ENCODE results near the gene CLCN5.

The CLCN5 gene

GRCh38 chrX:50103176-50103575 is 180.8 kb downstream of the CLCN5 start:
- ATAC-seq = no peak
- TF ChIP-seq RARB (CRISPR knock-in tag; IDR thresholded peaks at IDR 0.05) (no peak), ZC3H10 (CRISPR knock-in tag; IDR thresholded peaks at IDR 0.05) (no peak), OSR1 (CRISPR knock-in tag; IDR thresholded peaks at IDR 0.05) (no peak), ARNTL (CRISPR knock-in tag; IDR thresholded peaks at IDR 0.05; ENCODE audit: borderline replicate concordance, low read depth) (no peak), ESRRG (CRISPR knock-in tag; IDR thresholded peaks at IDR 0.05) (no peak), BACH2 (CRISPR knock-in tag; IDR thresholded peaks at IDR 0.05; ENCODE audit: borderline replicate concordance) (no peak), ZNF70 (CRISPR knock-in tag; IDR thresholded peaks at IDR 0.05) (no peak), ZFP30 (CRISPR knock-in tag; IDR thresholded peaks at IDR 0.05) (no peak), GLIS3 (CRISPR knock-in tag; IDR thresholded peaks at IDR 0.05) (no peak), ZNF8 (CRISPR knock-in tag; IDR thresholded peaks at IDR 0.05) (no peak), ZNF565 (CRISPR knock-in tag; conservative IDR thresholded peaks at IDR 0.05; ENCODE audit: low read depth) (no peak), SNAI2 (CRISPR knock-in tag; IDR thresholded peaks at IDR 0.05) (no peak), PPARA (CRISPR knock-in tag; IDR thresholded peaks at IDR 0.05; ENCODE audit: borderline replicate concordance) (no peak), ISL1 (CRISPR knock-in tag; IDR thresholded peaks at IDR 0.05) (no peak), CSRNP3 (CRISPR knock-in tag; IDR thresholded peaks at IDR 0.05) (no peak), CSDC2 (CRISPR knock-in tag; IDR thresholded peaks at IDR 0.05) (no peak), ZFP3 (CRISPR knock-in tag; IDR thresholded peaks at IDR 0.05) (no peak)
- TF ChIP-seq, protein P1, sequence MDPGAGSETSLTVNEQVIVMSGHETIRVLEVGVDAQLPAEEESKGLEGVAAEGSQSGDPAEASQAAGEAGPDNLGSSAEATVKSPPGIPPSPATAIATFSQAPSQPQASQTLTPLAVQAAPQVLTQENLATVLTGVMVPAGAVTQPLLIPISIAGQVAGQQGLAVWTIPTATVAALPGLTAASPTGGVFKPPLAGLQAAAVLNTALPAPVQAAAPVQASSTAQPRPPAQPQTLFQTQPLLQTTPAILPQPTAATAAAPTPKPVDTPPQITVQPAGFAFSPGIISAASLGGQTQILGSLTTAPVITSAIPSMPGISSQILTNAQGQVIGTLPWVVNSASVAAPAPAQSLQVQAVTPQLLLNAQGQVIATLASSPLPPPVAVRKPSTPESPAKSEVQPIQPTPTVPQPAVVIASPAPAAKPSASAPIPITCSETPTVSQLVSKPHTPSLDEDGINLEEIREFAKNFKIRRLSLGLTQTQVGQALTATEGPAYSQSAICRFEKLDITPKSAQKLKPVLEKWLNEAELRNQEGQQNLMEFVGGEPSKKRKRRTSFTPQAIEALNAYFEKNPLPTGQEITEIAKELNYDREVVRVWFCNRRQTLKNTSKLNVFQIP (CRISPR knock-in tag; IDR thresholded peaks at IDR 0.05; ENCODE audit: borderline replicate concordance, low read depth) = no peak

GRCh38 chrX:50103866-50104566 is 181.6 kb downstream of the CLCN5 start:
- TF ChIP-seq TSHZ2 (CRISPR knock-in tag; IDR thresholded peaks at IDR 0.05) = no peak
- no peak for TF ChIP-seq GLIS3 (CRISPR knock-in tag; IDR thresholded peaks at IDR 0.05)
- TF ChIP-seq SNAI2 (CRISPR knock-in tag; IDR thresholded peaks at IDR 0.05) = no peak
- TF ChIP-seq, protein P2, sequence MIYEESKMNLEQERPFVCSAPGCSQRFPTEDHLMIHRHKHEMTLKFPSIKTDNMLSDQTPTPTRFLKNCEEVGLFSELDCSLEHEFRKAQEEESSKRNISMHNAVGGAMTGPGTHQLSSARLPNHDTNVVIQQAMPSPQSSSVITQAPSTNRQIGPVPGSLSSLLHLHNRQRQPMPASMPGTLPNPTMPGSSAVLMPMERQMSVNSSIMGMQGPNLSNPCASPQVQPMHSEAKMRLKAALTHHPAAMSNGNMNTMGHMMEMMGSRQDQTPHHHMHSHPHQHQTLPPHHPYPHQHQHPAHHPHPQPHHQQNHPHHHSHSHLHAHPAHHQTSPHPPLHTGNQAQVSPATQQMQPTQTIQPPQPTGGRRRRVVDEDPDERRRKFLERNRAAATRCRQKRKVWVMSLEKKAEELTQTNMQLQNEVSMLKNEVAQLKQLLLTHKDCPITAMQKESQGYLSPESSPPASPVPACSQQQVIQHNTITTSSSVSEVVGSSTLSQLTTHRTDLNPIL (CRISPR knock-in tag; IDR thresholded peaks at IDR 0.05; ENCODE audit: low read depth) = no peak; the same call in 1 of the 2 replicates
- no peak for TF ChIP-seq RARB (CRISPR knock-in tag; IDR thresholded peaks at IDR 0.05)
- TF ChIP-seq, protein P3, sequence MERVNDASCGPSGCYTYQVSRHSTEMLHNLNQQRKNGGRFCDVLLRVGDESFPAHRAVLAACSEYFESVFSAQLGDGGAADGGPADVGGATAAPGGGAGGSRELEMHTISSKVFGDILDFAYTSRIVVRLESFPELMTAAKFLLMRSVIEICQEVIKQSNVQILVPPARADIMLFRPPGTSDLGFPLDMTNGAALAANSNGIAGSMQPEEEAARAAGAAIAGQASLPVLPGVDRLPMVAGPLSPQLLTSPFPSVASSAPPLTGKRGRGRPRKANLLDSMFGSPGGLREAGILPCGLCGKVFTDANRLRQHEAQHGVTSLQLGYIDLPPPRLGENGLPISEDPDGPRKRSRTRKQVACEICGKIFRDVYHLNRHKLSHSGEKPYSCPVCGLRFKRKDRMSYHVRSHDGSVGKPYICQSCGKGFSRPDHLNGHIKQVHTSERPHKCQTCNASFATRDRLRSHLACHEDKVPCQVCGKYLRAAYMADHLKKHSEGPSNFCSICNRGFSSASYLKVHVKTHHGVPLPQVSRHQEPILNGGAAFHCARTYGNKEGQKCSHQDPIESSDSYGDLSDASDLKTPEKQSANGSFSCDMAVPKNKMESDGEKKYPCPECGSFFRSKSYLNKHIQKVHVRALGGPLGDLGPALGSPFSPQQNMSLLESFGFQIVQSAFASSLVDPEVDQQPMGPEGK (CRISPR knock-in tag; IDR thresholded peaks at IDR 0.05; ENCODE audit: borderline replicate concordance) = peak; percentile 95
- TF ChIP-seq ZNF70 (CRISPR knock-in tag; IDR thresholded peaks at IDR 0.05) = no peak
- TF ChIP-seq BACH2 (CRISPR knock-in tag; IDR thresholded peaks at IDR 0.05; ENCODE audit: borderline replicate concordance) = no peak
- TF ChIP-seq ISL1 (CRISPR knock-in tag; IDR thresholded peaks at IDR 0.05) = peak; percentile 46; the same call in 1 of the 2 replicates
- 0 out of 2 replicates have a peak, but pooled peaks have one; percentile 23 for TF ChIP-seq TCF4 (CRISPR knock-in tag; IDR thresholded peaks at IDR 0.05; ENCODE audit: borderline replicate concordance)
- no peak for TF ChIP-seq ARNTL (CRISPR knock-in tag; IDR thresholded peaks at IDR 0.05; ENCODE audit: borderline replicate concordance, low read depth)
- TF ChIP-seq ZNF565 (CRISPR knock-in tag; conservative IDR thresholded peaks at IDR 0.05; ENCODE audit: low read depth) = no peak
- ATAC-seq = peak; percentile 52

Measured in SK-N-SH treated with all-trans-retinoic acid at 6 μM for 48 hours (cell line).